ENCODE data around the gene DIAPH3.
"Not testable (repeated sequence)": the region's sequence is repeated elsewhere in the genome, so short reads cannot be mapped to it uniquely, and the experiment has no call there.

DIAPH3 gene

DNA sequence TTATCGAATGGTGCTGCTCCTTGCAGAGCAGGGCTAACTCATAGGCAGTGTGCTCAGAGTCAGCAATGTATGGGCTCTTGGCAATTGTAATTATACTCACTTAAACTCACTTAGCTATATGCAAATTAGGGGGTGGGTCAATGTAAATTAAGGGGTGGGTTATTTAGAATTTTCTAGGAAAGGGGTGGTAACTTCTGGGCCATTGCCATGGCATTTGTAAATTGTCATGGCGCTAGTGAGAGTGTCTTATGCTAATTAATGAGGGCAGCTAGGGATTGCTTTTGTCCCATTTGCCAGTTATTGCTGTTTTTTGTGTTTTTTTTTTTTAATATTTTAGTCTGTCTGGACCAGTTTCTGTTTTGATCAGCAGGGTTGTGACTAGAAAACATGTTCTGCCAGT is 68.4 kb downstream of the DIAPH3 start:
- DNase-seq (ENCODE audit: low spot score): no peak

DNA sequence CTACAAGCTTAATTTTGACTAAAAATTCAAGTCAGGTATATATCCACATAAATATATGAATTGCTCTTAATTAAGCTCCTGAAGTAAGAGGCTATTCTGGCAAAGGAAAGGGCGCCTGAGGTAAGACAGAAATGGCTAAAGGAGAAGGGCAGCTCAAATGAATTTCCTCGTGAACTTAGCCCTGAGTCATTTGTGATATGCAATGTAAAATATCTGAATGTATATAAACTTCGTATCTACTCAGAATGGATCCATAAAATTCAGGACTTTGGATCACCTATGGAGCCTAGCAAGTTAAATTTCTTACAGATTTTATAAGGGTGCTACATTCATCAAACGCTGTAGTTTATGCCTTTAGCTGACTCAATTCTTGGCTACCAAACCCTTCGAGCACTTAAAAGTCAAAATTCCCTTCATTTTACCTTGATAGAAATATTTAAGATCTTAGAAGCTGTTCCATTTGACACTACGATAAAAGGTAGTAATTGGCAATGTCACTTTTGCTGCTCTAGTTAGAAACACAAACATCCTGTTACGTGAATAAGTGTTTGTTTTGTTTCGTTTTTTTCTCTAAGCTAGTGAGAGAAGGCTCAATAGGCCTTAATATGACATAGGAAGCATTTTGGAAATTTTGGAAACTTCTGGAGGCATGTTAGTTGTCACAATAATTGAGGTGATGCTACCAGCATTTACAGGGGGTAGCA is 69.2 kb downstream of the DIAPH3 start:
- DNase-seq (ENCODE audit: low spot score): no peak

DNA sequence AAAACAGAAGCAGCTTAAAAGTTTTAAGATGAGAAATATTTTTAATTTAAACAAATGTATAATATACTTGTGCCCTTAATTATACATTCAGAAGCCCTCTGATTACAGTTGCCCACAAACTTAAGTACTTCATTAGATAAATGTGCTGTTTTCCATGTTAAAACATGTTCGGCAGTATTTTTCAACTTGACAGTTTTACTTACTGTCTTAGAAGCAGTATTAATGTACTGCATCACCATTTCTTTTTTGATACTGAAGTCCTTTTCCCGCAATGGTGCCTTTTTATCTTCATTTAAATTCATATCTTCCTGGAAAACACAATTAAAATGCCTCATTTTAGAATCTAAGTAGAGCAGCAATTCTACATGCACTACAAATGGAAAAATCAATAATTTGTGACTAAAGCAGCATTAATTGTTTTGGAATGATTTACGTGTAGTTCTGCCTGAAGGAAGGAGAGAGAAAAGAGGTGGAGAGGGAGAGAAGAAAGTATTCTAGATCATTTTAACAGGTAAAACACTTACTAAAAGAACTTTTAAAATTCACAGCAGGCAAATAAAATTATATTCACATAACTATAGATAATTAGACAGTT is 70.2 kb downstream of the DIAPH3 start:
- no peak for DNase-seq (ENCODE audit: low spot score)

DNA sequence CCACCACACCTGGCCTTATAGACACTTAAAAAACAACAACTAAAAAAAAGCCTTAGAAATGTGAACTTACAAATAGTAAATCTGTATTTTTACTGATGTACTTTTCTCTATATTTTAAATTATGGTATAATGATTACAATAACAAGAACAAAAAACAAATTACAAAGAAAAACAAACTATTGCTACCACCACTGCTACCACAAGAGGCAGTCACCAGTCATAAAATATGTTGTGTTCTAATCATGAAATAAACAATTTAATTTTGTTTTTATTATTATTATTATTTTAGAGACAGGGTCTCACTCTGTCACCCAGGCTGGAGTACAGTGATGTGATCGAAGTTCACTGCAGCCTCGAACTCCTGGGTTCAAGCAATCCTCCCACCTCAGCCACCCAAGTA is 72.2 kb downstream of the DIAPH3 start:
- DNase-seq (ENCODE audit: low spot score): no peak

DNA sequence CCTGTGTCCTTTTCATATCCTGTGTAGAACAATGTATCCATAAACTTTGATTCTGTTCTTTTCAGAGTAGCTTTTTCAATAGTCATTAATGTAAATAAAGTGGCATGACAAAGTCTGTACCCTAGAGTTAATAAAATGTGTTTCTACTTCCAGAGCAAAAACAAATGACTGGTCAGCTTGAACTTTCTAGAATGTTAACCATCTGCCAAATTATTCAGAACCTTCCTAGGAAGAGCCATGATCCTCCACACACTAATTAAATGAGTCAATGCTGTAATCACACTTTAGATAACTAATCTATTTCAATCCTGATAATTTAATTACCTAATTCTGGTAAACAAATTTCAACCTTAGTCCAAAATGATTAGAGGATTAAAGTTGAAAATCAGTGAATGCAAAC is 73.2 kb downstream of the DIAPH3 start:
- no peak for DNase-seq (ENCODE audit: low spot score)

DNA sequence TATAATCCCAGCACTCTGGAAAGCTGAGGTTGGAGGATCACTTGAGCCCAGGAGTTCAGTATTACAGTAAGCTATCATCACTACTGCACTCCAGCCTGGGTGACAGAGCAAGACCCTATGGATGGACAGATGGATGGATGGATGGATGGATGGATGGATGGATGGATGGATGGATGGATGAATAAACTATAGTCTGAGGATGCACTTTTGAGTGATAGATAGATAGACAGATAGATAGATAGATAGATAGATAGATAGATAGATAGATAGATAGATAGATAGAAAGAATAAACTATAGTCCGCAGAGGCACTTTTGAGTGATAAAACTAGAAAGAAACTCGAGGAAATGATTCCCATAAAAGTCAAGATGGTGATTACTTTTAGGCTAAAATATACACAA is 79.9 kb downstream of the DIAPH3 start:
- DNase-seq (ENCODE audit: low spot score): not testable (repeated sequence)

DNA sequence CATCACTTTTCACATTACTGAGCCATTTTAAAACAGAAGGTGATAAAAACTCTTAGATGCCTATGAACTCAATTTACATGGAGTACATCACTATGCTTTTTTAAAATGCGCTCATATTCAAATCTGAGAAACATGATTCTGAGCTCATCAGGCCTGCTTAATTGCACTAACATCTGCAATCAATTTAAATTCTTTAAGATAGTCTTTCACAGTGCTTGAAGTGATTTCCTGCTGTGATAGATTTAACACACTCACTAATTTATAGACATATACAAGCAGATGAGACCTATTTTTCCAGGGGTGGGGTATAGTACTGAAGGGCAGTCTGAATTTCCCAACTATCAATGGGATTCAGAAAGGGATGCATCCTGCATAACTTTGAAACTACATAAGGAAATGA is 82.9 kb downstream of the DIAPH3 start:
- DNase-seq (ENCODE audit: low spot score): no peak

DNA sequence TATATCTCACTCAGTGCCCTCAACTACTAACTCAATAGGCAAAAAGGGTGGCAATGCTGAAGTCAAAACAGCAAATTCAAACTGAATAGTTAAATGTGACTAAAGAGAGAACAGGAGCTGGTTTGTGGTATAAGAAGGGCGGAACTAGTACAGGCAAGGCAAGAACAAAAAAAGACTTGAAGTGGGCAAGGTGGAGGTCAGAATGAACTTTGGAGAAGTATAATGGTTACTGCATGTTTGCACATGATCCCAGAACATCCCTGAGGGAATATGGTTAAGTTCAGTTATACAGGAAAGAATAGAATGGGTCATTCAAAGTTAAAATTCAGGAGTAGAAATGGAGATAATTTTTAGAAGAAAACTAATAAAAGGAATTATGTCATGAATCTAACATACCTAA is 85.5 kb downstream of the DIAPH3 start:
- DNase-seq (ENCODE audit: low spot score): no peak

DNA sequence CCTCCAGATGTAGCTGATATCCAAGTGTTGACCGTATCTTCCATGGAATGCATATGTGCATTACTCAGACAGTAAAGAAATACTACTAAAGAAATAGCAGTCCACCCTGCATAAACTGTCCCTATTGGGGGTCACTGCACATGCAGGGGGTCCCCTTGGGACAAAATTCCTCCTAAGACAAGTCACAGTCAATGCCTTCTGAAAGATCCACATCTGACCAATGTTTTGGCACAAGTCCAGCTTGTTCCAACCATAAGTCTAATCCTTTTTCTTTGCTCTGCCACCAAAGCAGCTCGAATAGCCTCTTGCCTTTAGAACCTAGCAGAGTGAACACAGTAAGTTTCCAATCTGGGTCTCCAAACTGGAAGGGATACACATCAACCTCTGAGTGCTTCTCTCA is 87.9 kb downstream of the DIAPH3 start:
- DNase-seq (ENCODE audit: low spot score): no peak

DNA sequence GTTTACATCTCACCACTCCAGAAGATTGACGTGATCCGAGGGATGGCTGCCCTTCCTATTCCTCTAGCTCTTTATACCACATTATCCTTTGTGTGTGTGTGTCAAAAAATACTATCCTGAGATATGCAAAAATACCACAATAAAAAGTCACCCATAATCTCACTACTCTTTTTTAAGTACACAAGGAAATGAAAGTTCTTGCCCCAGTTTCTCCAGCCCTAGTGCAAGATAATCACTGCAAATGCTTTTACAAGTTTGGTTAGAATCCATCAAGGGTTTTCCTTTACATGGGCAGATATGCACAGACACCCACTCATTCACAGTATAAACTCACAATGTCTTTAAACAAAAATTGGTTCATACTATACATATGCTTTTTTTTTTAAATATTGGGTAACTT is 89.3 kb downstream of the DIAPH3 start:
- DNase-seq (ENCODE audit: low spot score): no peak

DNA sequence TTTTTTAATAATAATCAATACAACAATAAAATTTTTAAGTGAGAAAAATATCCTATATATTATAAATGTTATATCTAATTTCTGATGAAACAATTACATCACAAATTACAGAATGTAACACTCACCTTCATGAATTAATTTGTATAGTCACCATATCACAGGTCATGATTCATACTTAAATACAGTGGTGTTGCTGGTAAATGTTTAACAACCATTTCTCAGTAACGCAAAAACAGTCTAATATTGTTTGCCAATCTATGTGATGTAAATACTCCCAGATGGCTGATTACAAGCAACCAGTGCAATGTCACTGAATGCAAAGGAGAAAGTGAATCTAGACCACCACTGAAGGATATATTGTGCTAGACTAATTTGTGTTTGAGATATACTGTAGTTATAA is 97.5 kb downstream of the DIAPH3 start:
- DNase-seq (ENCODE audit: low spot score): peak; percentile 16

DNA sequence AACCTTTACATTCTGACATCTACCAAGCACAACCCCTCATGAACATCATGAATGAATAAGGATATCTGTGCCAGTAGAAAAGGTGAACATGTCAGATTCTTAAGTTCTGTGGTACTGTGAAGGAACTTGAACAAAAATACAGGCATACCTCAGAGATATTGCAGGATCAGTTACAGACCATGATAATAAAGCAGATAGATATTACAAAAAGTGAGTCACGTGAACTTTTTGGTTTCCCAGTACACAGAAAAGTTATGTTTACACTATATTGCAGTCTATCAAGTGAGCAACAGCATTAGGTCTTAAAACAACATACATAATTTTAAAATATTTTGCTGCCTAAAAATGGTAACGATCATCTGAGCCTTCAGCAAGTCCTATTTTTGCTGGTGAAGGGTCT is 101.2 kb downstream of the DIAPH3 start:
- no peak for DNase-seq (ENCODE audit: low spot score)

DNA sequence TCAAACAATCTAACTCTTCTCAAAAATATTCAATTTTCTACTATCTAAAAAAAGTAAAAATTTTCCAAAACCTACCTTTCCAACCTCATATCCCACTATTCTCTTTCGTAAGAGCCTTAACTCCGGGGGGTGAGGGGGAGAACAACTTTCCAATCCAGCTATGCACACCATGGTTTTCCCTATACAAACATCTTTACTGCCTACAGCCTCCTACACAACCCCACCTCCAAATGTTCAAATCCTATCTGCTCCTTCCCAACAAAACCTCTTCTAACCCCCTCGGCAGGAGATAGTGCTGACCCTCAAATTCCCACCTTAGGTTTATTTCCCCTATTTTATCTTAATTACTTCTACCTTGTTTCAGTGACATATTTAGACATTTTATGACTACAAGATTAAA is 102.0 kb downstream of the DIAPH3 start:
- no peak for DNase-seq (ENCODE audit: low spot score)

DNA sequence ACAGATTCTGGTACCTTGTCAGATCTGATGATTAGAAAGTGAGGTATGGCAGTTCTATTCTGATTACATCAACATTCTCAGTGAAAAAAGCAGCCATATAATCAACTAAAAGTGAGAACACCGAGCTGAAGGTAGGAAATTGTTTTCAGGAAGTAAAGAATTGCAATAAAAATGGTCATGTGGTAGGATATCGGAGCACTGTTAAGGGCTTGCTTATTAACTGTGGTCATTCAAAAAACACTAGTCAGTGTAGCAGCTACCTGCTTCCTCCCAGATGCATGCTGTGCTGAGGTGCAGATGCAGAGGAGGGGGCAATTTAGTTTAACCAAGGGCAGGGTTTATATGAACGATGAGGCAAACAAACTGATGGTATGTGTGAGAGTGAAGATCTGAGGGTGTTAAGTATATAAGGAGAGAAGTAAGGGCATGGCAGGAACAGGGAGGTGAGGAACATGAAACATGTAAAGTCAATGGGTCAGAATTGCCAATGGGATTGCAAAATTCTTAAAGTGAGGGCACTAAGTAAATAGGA is 111.9 kb downstream of the DIAPH3 start:
- DNase-seq (ENCODE audit: low spot score): no peak

DNA sequence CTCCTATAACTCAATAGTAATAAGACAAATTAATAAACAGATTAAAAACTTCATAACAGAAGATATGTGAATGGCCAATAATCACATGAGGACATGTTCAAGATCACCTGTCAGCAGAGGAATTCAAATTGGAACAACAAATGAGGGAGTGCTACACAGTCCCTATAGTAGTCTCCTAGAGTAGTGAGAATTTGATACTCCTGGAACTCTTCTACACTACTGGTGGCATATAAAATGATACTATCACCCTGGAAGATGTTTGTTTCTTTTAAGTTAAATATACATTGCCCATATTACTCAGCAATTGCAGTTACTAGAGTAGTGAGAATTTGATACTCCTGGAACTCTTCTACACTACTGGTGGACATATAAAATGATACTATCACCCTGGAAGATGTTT is 115.4 kb downstream of the DIAPH3 start:
- DNase-seq (ENCODE audit: low spot score): not testable (repeated sequence)

DNA sequence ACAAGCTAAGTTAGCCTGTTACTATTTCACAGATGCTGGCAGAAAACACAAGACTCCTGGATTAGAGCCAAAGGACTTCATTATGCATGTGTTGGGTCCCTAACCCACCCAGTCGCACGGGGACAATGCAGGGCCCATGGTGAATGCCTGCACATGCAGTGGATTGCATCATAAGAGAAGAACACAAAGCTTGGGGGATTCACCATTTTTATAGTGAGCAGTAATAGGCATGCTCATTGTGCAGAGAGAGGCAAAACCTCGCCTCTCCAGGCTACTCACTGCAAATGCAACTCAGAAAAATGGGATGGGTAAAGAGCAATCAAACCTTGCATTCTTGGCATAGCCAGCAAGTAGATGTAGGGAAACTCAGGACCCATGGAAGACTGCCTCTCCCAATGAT is 115.8 kb downstream of the DIAPH3 start:
- no peak for DNase-seq (ENCODE audit: low spot score)

DNA sequence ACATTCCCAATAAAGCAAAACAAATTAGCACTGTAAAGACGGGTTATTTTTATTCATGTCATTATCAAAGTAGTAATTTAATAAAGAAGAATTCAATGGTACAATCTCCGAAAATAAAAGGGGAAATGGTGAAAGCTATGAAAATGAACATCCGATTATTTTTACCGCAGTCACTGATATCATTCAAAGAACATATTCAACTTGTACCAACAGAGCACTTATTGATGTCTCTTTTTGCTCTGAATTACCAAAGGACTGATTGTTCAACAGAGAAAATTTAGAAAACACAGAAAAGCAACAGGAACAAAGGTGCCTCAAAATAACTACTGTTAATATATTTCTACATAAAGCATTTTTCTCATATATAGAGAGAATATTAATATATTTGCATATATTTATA is 119.4 kb downstream of the DIAPH3 start:
- no peak for DNase-seq (ENCODE audit: low spot score)

DNA sequence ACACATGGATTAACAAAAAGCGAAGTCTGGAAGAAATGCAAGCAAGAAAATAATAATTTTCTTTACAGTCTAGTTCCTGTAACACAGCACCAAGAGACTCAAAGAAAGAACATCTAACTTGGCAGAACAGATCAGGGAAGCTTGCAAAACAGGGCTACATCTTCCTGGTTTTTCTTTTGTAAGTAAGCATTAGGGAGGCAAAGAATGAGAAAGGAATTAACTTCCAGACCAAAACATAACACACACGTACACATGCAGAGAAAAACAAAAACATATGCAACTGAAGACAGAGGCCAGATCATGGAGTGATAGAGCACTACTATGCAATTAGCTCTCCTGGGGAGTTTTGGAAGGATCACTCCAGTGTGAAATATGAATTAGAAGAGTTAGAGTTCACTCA is 120.5 kb downstream of the DIAPH3 start:
- DNase-seq (ENCODE audit: low spot score): no peak

DNA sequence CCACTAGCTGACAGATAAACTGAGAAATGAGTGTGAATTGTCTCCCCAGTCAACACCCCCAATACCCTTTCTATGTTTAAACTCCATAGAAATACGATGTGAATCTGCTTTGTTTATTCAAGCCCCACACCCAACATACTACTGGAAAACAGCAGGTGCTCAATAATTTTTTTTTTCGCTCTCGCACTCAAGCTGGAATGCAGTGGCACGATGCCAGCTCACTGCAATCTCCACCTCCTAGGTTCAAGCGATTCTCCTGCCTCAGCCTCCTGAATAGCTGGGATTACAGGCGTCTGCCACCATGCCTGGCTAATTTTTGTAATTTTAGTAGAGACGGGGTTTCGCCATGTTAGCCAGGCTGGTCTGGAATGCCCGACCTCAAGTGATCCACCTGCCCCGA is 123.1 kb downstream of the DIAPH3 start:
- not testable (repeated sequence) for DNase-seq (ENCODE audit: low spot score)

DNA sequence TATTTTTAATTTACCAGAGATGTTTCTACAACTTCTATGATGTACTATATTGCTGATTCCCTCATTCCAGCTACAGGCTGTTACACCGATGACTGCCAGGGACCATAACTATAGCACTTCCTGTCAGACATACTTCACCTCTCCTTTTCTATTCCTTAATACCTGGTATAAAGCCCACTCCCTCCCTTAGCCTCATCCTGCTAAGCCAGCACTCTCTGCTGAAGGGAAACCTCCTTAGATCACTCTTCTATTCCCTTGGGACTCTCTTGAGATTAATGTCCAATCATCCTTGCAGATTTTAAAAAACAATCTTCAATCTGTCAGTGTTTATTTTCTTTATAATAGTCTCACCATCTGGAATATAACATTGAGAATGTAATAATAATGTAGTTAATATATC is 127.9 kb downstream of the DIAPH3 start:
- DNase-seq (ENCODE audit: low spot score): no peak

DNA sequence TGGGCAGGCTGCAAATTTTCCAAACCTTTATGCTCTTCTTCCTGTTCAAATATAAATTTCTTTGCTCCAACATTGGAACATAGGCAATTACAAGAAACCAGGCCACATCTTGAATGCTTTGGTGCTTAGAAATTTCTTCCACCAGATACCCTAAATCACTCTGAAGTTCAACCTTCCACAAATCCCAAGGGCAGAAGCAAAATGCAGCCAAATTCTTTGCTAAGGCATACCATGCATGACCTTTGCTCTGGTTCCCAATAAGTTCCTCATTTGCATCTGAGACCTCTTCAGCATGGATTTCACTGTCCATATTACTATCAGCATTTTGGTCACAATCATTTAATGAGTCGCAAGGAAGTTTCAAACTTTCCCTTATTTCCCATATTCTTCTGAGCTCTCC is 130.9 kb downstream of the DIAPH3 start:
- no peak for DNase-seq (ENCODE audit: low spot score)

DNA sequence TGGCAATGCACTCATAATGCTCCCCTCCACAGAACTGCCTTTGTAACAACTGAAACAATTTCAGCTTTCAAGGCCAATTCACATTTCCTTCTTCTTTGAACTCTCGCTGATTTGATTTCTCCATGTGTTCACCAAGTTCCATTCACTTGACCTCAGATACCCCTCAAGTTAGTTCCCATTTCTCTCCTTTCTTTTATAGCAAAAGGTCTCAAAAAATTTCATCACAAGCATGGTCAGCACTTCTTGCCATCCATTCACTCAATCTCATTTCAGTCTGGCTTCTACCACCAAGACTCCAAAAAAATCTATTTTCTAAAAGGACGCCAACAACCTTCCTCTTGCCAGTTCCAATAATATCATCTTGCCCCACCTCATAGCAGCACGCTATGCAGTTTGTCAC is 135.7 kb downstream of the DIAPH3 start:
- DNase-seq (ENCODE audit: low spot score): no peak

DNA sequence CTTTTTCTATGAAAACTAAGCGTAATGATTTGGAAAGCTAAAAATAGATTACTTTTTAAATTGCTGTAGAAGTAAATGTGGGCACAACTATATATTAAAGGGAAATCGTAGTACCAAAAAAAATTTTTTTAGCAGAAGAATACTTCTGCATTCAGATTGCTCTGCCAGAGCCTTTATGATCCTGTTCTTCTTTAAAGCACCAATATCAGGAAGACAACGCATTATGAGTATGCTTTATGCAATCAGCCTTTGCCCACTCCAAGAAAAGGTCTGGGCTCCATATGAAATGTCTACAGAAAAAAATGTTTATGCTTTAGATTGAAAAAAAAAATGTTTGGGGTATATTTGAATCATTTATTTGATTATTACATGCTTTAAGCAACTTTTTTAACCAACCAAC is 137.4 kb downstream of the DIAPH3 start:
- DNase-seq (ENCODE audit: low spot score): no peak

DNA sequence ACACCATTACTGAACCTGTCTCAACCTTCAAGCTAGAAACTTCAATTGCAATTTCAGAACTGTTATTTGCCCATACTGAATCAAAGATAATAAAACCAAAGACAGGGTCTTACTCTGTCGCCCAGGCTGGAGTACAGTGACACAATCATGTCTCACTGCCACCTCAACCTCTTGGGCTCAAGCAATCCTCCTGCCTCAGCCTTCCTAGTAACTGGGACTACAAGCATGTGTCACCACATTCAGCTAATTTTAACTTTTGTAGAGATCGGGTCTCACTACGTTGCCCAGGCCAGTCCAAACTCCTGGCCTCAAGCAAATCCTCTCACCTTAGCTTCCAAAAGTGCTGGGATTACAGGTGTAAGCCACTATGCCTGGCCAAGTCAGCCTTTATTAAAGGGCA is 143.4 kb downstream of the DIAPH3 start:
- no peak for DNase-seq (ENCODE audit: low spot score)

All from SW480 (cell line).